ENCODE measurements around the gene LTN1. TPM values are rescaled to one million over a fixed set of nuclear protein-coding genes. Genes with fewer than 3 reads are reported as not detected.

LTN1 gene
- total and polyA plus RNA-seq, 2 of the 13 experiments (the other 11 are each of a cell fraction or from before 2014, with no cell fraction given): 6.7 to 24.6 TPM

DNA sequence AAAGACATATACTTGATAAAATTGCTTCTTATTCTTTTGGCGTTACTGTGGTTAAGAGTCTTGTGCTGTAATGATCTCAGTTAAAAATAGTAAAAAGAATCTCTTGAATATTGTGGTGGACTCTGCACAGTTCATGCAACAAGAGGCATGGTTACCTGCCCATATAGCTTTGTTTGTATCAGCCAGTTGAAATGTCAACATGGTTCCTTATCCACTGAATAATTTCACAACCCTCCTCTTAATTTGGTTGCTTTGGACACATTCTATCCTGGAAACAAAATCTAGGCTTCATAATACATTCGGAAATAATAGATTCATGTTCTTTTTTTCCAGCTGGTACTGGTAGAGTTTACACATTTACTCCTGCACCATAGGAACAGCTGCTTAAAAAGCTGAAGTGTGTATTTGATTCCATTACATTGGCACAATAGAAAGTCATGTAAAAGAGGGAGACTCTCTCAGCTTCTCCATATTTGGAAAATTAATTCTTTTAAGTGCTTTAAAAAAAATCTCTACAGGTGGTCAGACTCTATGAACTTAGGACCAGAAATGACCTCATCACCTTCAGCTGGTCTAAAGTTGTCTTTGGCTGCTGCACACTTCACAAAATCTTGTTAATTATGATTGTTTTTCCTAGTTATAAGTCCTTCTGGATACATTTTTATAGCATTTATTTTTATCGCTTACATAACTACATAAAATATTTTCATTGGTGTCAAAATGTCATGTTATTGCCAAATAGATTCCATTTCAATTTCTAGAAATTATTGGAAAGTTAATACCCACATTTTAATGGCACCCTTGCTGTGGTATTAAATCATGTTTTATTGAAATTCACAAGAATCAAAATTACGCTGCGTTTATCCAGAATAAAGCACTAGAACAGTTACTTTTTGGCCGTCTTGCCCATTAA is 100.2 kb downstream of the LTN1 start:
- POLR2A ChIA-PET: no interaction called here
- no peak overlapping the region for H3K9ac ChIP-seq (ENCODE audit: insufficient read depth, low read depth, low read length)
- no peaks in the 10 kb centered on the region for H3K79me2 ChIP-seq (ENCODE audit: insufficient read depth, low read length)
- ATAC-seq (no peak), DNase-seq (ENCODE audit: low spot score) (no peak), FAIRE-seq (no peak)
- no TSS peak for BruUV-seq (replicated peaks)
- no peak overlapping the region for H3K4me3 ChIP-seq (replicated peaks in 1 of 3; ENCODE audit: insufficient read depth in 1 of 3, low read depth in 2 of 3, low read length in 3 of 3)
- intact Hi-C loops (cut with micrococcal nuclease; ENCODE audit: unreplicated experiment): no loop called here
- TF ChIP-seq SIN3B (IDR thresholded peaks at IDR 0.05; ENCODE audit: low read length): no peak
- TF ChIP-seq, protein P1, sequence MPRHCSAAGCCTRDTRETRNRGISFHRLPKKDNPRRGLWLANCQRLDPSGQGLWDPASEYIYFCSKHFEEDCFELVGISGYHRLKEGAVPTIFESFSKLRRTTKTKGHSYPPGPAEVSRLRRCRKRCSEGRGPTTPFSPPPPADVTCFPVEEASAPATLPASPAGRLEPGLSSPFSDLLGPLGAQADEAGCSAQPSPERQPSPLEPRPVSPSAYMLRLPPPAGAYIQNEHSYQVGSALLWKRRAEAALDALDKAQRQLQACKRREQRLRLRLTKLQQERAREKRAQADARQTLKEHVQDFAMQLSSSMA (CRISPR knock-in tag; IDR thresholded peaks at IDR 0.05): no peak
- TF ChIP-seq, protein P2, sequence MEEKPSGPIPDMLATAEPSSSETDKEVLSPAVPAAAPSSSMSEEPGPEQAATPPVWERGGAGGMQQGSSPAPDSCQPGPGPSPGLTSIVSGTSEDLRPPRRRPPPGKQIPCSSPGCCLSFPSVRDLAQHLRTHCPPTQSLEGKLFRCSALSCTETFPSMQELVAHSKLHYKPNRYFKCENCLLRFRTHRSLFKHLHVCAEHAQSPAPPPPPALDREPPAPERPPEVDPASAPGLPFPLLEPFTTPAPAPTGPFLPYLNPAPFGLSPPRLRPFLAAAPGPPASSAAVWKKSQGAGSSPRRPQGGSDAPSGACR (CRISPR knock-in tag; IDR thresholded peaks at IDR 0.05): no peak
- no peak for TF ChIP-seq RFXANK (CRISPR knock-in tag; IDR thresholded peaks at IDR 0.05)
- TF ChIP-seq FOXM1 (CRISPR knock-in tag; IDR thresholded peaks at IDR 0.05): no peak
- TF ChIP-seq ZNF251 (CRISPR knock-in tag; IDR thresholded peaks at IDR 0.05): no peak
- no peak for TF ChIP-seq ATRX (CRISPR knock-in tag; IDR thresholded peaks at IDR 0.05; ENCODE audit: borderline replicate concordance)
- no peak for TF ChIP-seq ZSCAN12 (CRISPR knock-in tag; IDR thresholded peaks at IDR 0.05)
- TF ChIP-seq SMC3 (IDR thresholded peaks at IDR 0.05; ENCODE audit: low read length): no peak
- TF ChIP-seq ZNF549 (CRISPR knock-in tag; IDR thresholded peaks at IDR 0.05): no peak
- TF ChIP-seq ZNF446 (CRISPR knock-in tag; IDR thresholded peaks at IDR 0.05): no peak
- TF ChIP-seq, protein P3, sequence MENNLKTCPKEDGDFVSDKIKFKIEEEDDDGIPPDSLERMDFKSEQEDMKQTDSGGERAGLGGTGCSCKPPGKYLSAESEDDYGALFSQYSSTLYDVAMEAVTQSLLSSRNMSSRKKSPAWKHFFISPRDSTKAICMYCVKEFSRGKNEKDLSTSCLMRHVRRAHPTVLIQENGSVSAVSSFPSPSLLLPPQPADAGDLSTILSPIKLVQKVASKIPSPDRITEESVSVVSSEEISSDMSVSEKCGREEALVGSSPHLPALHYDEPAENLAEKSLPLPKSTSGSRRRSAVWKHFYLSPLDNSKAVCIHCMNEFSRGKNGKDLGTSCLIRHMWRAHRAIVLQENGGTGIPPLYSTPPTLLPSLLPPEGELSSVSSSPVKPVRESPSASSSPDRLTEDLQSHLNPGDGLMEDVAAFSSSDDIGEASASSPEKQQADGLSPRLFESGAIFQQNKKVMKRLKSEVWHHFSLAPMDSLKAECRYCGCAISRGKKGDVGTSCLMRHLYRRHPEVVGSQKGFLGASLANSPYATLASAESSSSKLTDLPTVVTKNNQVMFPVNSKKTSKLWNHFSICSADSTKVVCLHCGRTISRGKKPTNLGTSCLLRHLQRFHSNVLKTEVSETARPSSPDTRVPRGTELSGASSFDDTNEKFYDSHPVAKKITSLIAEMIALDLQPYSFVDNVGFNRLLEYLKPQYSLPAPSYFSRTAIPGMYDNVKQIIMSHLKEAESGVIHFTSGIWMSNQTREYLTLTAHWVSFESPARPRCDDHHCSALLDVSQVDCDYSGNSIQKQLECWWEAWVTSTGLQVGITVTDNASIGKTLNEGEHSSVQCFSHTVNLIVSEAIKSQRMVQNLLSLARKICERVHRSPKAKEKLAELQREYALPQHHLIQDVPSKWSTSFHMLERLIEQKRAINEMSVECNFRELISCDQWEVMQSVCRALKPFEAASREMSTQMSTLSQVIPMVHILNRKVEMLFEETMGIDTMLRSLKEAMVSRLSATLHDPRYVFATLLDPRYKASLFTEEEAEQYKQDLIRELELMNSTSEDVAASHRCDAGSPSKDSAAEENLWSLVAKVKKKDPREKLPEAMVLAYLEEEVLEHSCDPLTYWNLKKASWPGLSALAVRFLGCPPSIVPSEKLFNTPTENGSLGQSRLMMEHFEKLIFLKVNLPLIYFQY (CRISPR knock-in tag; IDR thresholded peaks at IDR 0.05; ENCODE audit: borderline replicate concordance): no peak
- no peak for TF ChIP-seq NFIB (CRISPR knock-in tag; IDR thresholded peaks at IDR 0.05; ENCODE audit: borderline replicate concordance)
- TF ChIP-seq JUNB (CRISPR knock-in tag; IDR thresholded peaks at IDR 0.05; ENCODE audit: borderline replicate concordance): no peak
- H3K27ac ChIP-seq (ENCODE audit: extremely low read length, insufficient read depth, low read length): no peak overlapping the region
- 40% methylated on average over 6 of the region's 6 CpGs for WGBS (ENCODE audit: low lambda C conversion rate)
- H3K4me1 ChIP-seq (ENCODE audit: insufficient read depth, low read length): no peaks in the 10 kb centered on the region
- no peaks in the 10 kb centered on the region for H3K36me3 ChIP-seq (replicated peaks in 1 of 2; ENCODE audit: control insufficient read depth in 1 of 2, insufficient read depth in 2 of 2, low read length in 2 of 2)
- no peaks in the 10 kb centered on the region for H4K20me1 ChIP-seq (ENCODE audit: insufficient read depth, low read length)
- no peaks in the 10 kb centered on the region; the same call in 1 of the 2 replicates for H3K9me3 ChIP-seq (ENCODE audit: low read length)
- H3K4me2 ChIP-seq (ENCODE audit: low read depth, low read length): no peak overlapping the region
- H3K27me3 ChIP-seq (ENCODE audit: control insufficient read depth in 1 of 2, insufficient read depth in 2 of 2, low read length in 2 of 2): no peaks in the 10 kb centered on the region; a peak in 1 of 5 replicates
- in situ Hi-C loops (cut with HindIII; ENCODE audit: extremely low pct_ligation_motif_present, low pct_unique_long_range_greater_than_20kb): no loop called here
- CTCF ChIA-PET (ENCODE audit: low intra/inter-chr PET ratio, low total read pairs): no interaction called here
- no peak overlapping the region for H2AFZ ChIP-seq (ENCODE audit: low read length)

All from HepG2 (cell line).